Hepatocyte (in vitro differentiated cells): ENCODE data around the gene APOOL.

ENCODE experiments used
- CTCF ChIP-seq: fragments of 200-600 bp; sonication (generic); IDR thresholded peaks from 2 replicates; pipeline ENCODE4 v1.5.1; 2016; ENCODE audit warnings: antibody characterized with exemption, mild to moderate bottlenecking; ENCODE audit not compliant: poor library complexity
- EZH2 ChIP-seq: fragments of 200-600 bp; sonication (generic); IDR thresholded peaks from 2 replicates; pipeline ENCODE4 v1.6.1; 2016; ENCODE audit warnings: antibody characterized with exemption, mild to moderate bottlenecking, borderline replicate concordance
- EZH2phosphoT487 ChIP-seq: fragments of 200-600 bp; sonication (generic); IDR thresholded peaks from one replicate; pipeline ENCODE4 v1.6.1; 2018; ENCODE audit warnings: antibody characterized with exemption, mild to moderate bottlenecking, low read depth, moderate library complexity; ENCODE audit not compliant: unreplicated experiment, severe bottlenecking

GRCh38 chrX:84993150-84993549 lies 10.5 kb upstream of the APOOL start:
- TF ChIP-seq CTCF (no peak), EZH2 (no peak), EZH2phosphoT487 (no peak)
